Mucosa of rectum (tissue), 2 donors: ENCODE data around the gene TAF11L12.
"Not testable (repeated sequence)": the region's sequence is repeated elsewhere in the genome, so short reads cannot be mapped to it uniquely, and the experiment has no call there.

Experiments
- H3K27ac ChIP-seq, 2 donors: one replicate each; pipeline ENCODE4 v1.7.0; 2013; ENCODE audit warnings: inconsistent platforms in 2 of 2, low read depth in 2 of 2, low read length in 2 of 2
- H3K27me3 ChIP-seq, 2 donors: one replicate each; pipeline ENCODE4 v1.7.0; 2013; ENCODE audit warnings: low read length in 2 of 2; ENCODE audit not compliant: control insufficient read depth in 2 of 2, insufficient read depth in 2 of 2
- H3K36me3 ChIP-seq, 2 donors: one replicate each; pipeline ENCODE4 v1.7.0; 2013; ENCODE audit warnings: low read length in 2 of 2; ENCODE audit not compliant: control insufficient read depth in 2 of 2, insufficient read depth in 2 of 2
- H3K4me1 ChIP-seq, 2 donors: one replicate each; pipeline ENCODE4 v1.7.0; 2013; ENCODE audit warnings: low read length in 2 of 2, mild to moderate bottlenecking in 1 of 2; ENCODE audit not compliant: control insufficient read depth in 2 of 2, insufficient read depth in 2 of 2
- H3K4me3 ChIP-seq, 2 donors: one replicate each; pipeline ENCODE4 v1.7.0; 2013; ENCODE audit warnings: low read length in 2 of 2
- H3K9ac ChIP-seq, 2 donors: one replicate each; pipeline ENCODE4 v1.7.0; 2013; ENCODE audit warnings: low read length in 2 of 2, low read depth in 1 of 2, mild to moderate bottlenecking in 1 of 2
- H3K9me3 ChIP-seq, 2 donors: one replicate each; pipeline ENCODE4 v1.7.0; 2013; ENCODE audit warnings: low read length in 2 of 2; ENCODE audit not compliant: control insufficient read depth in 2 of 2
- donor health status: healthy.
- donor health status: Normal muscosa, but diverticular disease.

The TAF11L12 gene

GRCh38 chr5:17620627-17621026 lies 10.4 kb downstream of the TAF11L12 start:
- H3K36me3 ChIP-seq: no peaks in the 10 kb centered on the region
- H3K9ac ChIP-seq: no peak overlapping the region
- no peak overlapping the region for H3K4me3 ChIP-seq
- H3K4me1 ChIP-seq: no peaks in the 10 kb centered on the region
- no peaks in the 10 kb centered on the region for H3K27me3 ChIP-seq
- H3K9me3 ChIP-seq: no peaks in the 10 kb centered on the region
- no peak overlapping the region for H3K27ac ChIP-seq

GRCh38 chr5:17625686-17626085 lies 15.5 kb downstream of the TAF11L12 start:
- no peaks in the 10 kb centered on the region for H3K27me3 ChIP-seq
- H3K9ac ChIP-seq: no peak overlapping the region
- H3K9me3 ChIP-seq: no peaks in the 10 kb centered on the region
- H3K27ac ChIP-seq: no peak overlapping the region
- no peaks in the 10 kb centered on the region for H3K4me1 ChIP-seq
- H3K4me3 ChIP-seq: no peak overlapping the region
- H3K36me3 ChIP-seq: no peaks in the 10 kb centered on the region

GRCh38 chr5:17631788-17632187 lies 21.6 kb downstream of the TAF11L12 start, which contains the start of gene TAF11L13:
TAF11L13 (plus strand) TSS chr5:17632088.
- H3K36me3 ChIP-seq, H3K9ac ChIP-seq, H3K27ac ChIP-seq, H3K27me3 ChIP-seq, H3K4me1 ChIP-seq, H3K9me3 ChIP-seq, H3K4me3 ChIP-seq: not testable (repeated sequence)

- no peaks in the 10 kb centered on the region for H3K4me1 ChIP-seq
- no peaks in the 10 kb centered on the region for H3K36me3 ChIP-seq
- no peaks in the 10 kb centered on the region for H3K27me3 ChIP-seq
- no peak within 1 kb of the TSS for H3K9ac ChIP-seq
- H3K9me3 ChIP-seq: no peaks in the 10 kb centered on the region
- H3K4me3 ChIP-seq: no peak within 1 kb of the TSS
- no peak within 1 kb of the TSS for H3K27ac ChIP-seq
Measured at GRCh38 chr5:17634160-17634559, 24.0 kb downstream of the TAF11L12 start, which contains the start of gene TAF11L14. TAF11L14 (plus strand) TSS chr5:17634460.

GRCh38 chr5:17649232-17649631 lies 39.0 kb downstream of the TAF11L12 start:
- not testable (repeated sequence) for H3K36me3 ChIP-seq

GRCh38 chr5:17655201-17655759 lies 45.1 kb downstream of the TAF11L12 start:
- not testable (repeated sequence) for H3K9ac ChIP-seq, H3K4me1 ChIP-seq, H3K27me3 ChIP-seq, H3K27ac ChIP-seq, H3K4me3 ChIP-seq, H3K36me3 ChIP-seq, H3K9me3 ChIP-seq

More at GRCh38 chr5:17649232-17649631, 39.0 kb downstream of the TAF11L12 start:
- H3K4me3 ChIP-seq, H3K27me3 ChIP-seq, H3K4me1 ChIP-seq, H3K27ac ChIP-seq, H3K9ac ChIP-seq, H3K9me3 ChIP-seq: not testable (repeated sequence)

GRCh38 chr5:17655921-17656320 lies 45.7 kb downstream of the TAF11L12 start:
- Histone ChIP-seq H3K4me3 (no peak overlapping the region), H3K27ac (no peak overlapping the region), H3K27me3 (no peaks in the 10 kb centered on the region), H3K4me1 (no peaks in the 10 kb centered on the region), H3K9ac (no peak overlapping the region), H3K9me3 (no peaks in the 10 kb centered on the region), H3K36me3 (no peaks in the 10 kb centered on the region)
